Lung (tissue), 12 donors: ENCODE measurements around the gene FEM1B. TPM values are rescaled to one million over a fixed set of nuclear protein-coding genes. Genes with fewer than 3 reads are reported as not detected.

Experiments used
- ATAC-seq: fragments of 200-7000 bp; cut with Tn5 transposase; one replicate; pipeline ENCODE4 v1.9.1; 2020; ENCODE audit warnings: moderate number of reproducible peaks; ENCODE audit not compliant: insufficient read depth, low FRiP score
- DNase-seq, 3 donors: peaks; one replicate each; pipeline ENCODE4 v3.0.0-alpha.2; 2013 to 2017
- H3K27ac ChIP-seq, 2 donors: one replicate each; pipeline ENCODE4 v1.5.1; 2013; ENCODE audit warnings: mild to moderate bottlenecking in 2 of 2, moderate library complexity in 2 of 2, control low read depth in 1 of 2, inconsistent platforms in 1 of 2, low read depth in 1 of 2, low read length in 1 of 2
- H3K27me3 ChIP-seq, 3 donors: one replicate each; pipeline ENCODE4 v1.5.1; 2013; ENCODE audit warnings: low read length in 2 of 3; ENCODE audit not compliant: control insufficient read depth in 3 of 3, insufficient read depth in 3 of 3
- H3K36me3 ChIP-seq, 4 donors: one replicate each; pipeline ENCODE4 v1.5.1; 2013; ENCODE audit warnings: low read length in 4 of 4, mild to moderate bottlenecking in 1 of 4, moderate library complexity in 1 of 4; ENCODE audit not compliant: control insufficient read depth in 4 of 4, insufficient read depth in 4 of 4
- H3K4me1 ChIP-seq, 5 donors: one replicate each; pipeline ENCODE4 v1.5.1; 2013; ENCODE audit warnings: low read length in 5 of 5, mild to moderate bottlenecking in 2 of 5, moderate library complexity in 1 of 5; ENCODE audit not compliant: control insufficient read depth in 5 of 5, insufficient read depth in 5 of 5
- H3K4me3 ChIP-seq: one replicate; pipeline ENCODE4 v1.5.1; 2013; ENCODE audit warnings: mild to moderate bottlenecking, control low read depth, moderate library complexity
- H3K9ac ChIP-seq, 2 donors: one replicate each; pipeline ENCODE4 v1.5.1; 2013; ENCODE audit warnings: low read length in 2 of 2, control low read depth in 1 of 2; ENCODE audit not compliant: insufficient read depth in 1 of 2
- H3K9me3 ChIP-seq, 4 donors: one replicate each; pipeline ENCODE4 v1.5.1; 2013; ENCODE audit warnings: low read length in 3 of 4, mild to moderate bottlenecking in 1 of 4, moderate library complexity in 1 of 4; ENCODE audit not compliant: control insufficient read depth in 4 of 4, insufficient read depth in 3 of 4
- WGBS, 2 donors: extraction: QIAGEN DNeasy Blood & Tissue Kit; methylation state at CpG; one replicate each; pipeline ENCODE4 v1.1.7; 2013; 5-methylcytosine and 5-hydroxymethylcytosine counted together
- polyA plus RNA-seq, 2 donors: library from polyadenylated mRNA; stranded (reverse); fragments of 200-250 nt; gene quantifications; one replicate each; pipeline ENCODE4 v1.2.1, GENCODE V29; 2013
- total RNA-seq, 2 donors: library from RNA; depleted of rRNA in 1 of 2; stranded (reverse); fragments of >200 nt in 1 of 2; gene quantifications; one replicate each; pipeline ENCODE4 v1.2.1, GENCODE V29; 2014 to 2021
- TF ChIP-seq, protein P1 (sequence below): IDR thresholded peaks from 2 replicates; pipeline ENCODE4 v1.5.1; 2012; ENCODE audit warnings: mild to moderate bottlenecking; ENCODE audit errors: control extremely low read depth, extremely low read depth
- donor health status: control.
- donor health status: control.
- donor health status: Bipolar disorder and iron deficiency.
- donor health status: healthy.
- donor health status: DM: yes; HTN: yes; CAD: no.

The FEM1B gene
- total and polyA plus RNA-seq, 4 donors, result 8.1 to 57.7 (median 30.5) TPM

GRCh38 chr15:68229386-68230156 lies 48.0 kb upstream of the FEM1B start, which contains the start of gene CLN6:
Gene CLN6 (minus strand): TSS chr15:68229728. CDS start chr15:68229584, 144 bp downstream.
- Histone ChIP-seq H3K9ac (peak within 1 kb of the TSS; percentile 44 to 49), H3K4me1 (peaks cover 3 to 39% (median 6%) of the 10 kb centered on the region in 5 donors), H3K27ac (peak within 1 kb of the TSS; percentile 82 to 89), H3K36me3 (no peaks in the 10 kb centered on the region), H3K27me3 (no peaks in the 10 kb centered on the region), H3K4me3 (peak within 1 kb of the TSS; percentile 84), H3K9me3 (no peaks in the 10 kb centered on the region)
- ATAC-seq (peak; percentile 97), DNase-seq (peak; percentile 85 to 92 (median 90))
- WGBS, 2 donors, result 1% methylated on average over 45 to 82 of the region's 82 CpGs
- TF ChIP-seq, protein P1, sequence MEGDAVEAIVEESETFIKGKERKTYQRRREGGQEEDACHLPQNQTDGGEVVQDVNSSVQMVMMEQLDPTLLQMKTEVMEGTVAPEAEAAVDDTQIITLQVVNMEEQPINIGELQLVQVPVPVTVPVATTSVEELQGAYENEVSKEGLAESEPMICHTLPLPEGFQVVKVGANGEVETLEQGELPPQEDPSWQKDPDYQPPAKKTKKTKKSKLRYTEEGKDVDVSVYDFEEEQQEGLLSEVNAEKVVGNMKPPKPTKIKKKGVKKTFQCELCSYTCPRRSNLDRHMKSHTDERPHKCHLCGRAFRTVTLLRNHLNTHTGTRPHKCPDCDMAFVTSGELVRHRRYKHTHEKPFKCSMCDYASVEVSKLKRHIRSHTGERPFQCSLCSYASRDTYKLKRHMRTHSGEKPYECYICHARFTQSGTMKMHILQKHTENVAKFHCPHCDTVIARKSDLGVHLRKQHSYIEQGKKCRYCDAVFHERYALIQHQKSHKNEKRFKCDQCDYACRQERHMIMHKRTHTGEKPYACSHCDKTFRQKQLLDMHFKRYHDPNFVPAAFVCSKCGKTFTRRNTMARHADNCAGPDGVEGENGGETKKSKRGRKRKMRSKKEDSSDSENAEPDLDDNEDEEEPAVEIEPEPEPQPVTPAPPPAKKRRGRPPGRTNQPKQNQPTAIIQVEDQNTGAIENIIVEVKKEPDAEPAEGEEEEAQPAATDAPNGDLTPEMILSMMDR, result no peak

- Histone ChIP-seq H3K4me3 (peak overlapping the region; percentile 84), H3K27ac (peak overlapping the region in 1 of 2 donors; percentile 68), H3K36me3 (no peaks in the 10 kb centered on the region), H3K9ac (peak overlapping the region; percentile 24 to 49), H3K9me3 (no peaks in the 10 kb centered on the region), H3K27me3 (no peaks in the 10 kb centered on the region), H3K4me1 (peaks cover 3 to 39% (median 6%) of the 10 kb centered on the region in 5 donors)
- peak in 2 of 3 donors; percentile 14 to 36 for DNase-seq
- WGBS, 2 donors, result 58 to 59% methylated on average over 20 of the region's 20 CpGs
- TF ChIP-seq, protein P1, result no peak
- no peak for ATAC-seq
Observed at GRCh38 chr15:68230157-68231100, 47.1 kb upstream of the FEM1B start.

GRCh38 chr15:68231102-68231818 lies 46.3 kb upstream of the FEM1B start:
- H3K27me3 ChIP-seq, result no peaks in the 10 kb centered on the region
- 88% methylated on average over 9 of the region's 9 CpGs for WGBS, 2 donors
- no peaks in the 10 kb centered on the region for H3K36me3 ChIP-seq
- ATAC-seq (no peak), DNase-seq (peak; percentile 54 to 79 (median 66))
- H3K27ac ChIP-seq, result no peak overlapping the region
- H3K9me3 ChIP-seq, result no peaks in the 10 kb centered on the region
- H3K4me3 ChIP-seq, result no peak overlapping the region
- TF ChIP-seq, protein P1, result no peak
- peaks cover 3 to 39% (median 6%) of the 10 kb centered on the region in 5 donors for H3K4me1 ChIP-seq
- H3K9ac ChIP-seq, result no peak overlapping the region
